Measurements from ENCODE around the gene MAP2. TPM values are rescaled to one million over a fixed set of nuclear protein-coding genes. Genes with fewer than 3 reads are reported as not detected.

The MAP2 gene
- total RNA-seq, 1 experiment from 2014 or later, result 7.4 TPM

DNA sequence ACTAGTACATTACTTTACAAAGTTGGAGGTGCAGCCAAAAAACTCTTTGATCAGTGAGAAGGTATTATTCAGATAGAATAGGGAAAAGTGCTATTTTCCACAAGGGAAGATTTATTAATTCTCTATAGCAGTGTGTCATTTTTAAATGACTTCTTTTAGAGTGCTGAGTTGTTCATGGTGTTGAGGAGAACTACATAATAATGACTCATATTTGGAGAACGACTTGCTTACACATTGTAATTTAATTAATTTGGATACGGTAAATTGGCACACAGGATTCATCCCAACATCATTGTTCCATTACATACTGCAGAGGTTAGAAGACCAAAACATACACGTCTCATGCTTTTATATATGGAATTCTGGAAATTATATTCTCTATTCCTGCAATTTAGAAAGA lies 22.1 kb upstream of the MAP2 start:
- ChIA-PET POLR2A (no interaction called here), CTCF (interaction anchor here (1.4 kb wide), 1 partner anchor 22 kb away, joined by 3 read pairs; the partner anchor contains the start of gene MAP2), RAD21 (ENCODE audit: low non-redundant PET in 1 of 2, low total read pairs in 2 of 2, uncharacterized antibody in 2 of 2, unreplicated experiment in 2 of 2) (no interaction called here)
- Histone ChIP-seq H3K27me3 (ENCODE audit: insufficient read depth, low read length) (no peaks in the 10 kb centered on the region), H3K9ac (ENCODE audit: low read length) (no peak overlapping the region), H3K9me2 (ENCODE audit: insufficient read depth) (no peaks in the 10 kb centered on the region), H3K4me3 (replicated peaks in 1 of 2; ENCODE audit: low read depth in 1 of 2, low read length in 2 of 2) (no peak overlapping the region), H3K79me2 (ENCODE audit: insufficient read depth, low read length) (no peaks in the 10 kb centered on the region), H4K20me1 (ENCODE audit: insufficient read depth) (no peaks in the 10 kb centered on the region), H3K4me1 (ENCODE audit: control insufficient read depth in 1 of 2, insufficient read depth in 2 of 2, low read length in 2 of 2) (no peaks in the 10 kb centered on the region), H3K27ac (ENCODE audit: low read depth, low read length) (no peak overlapping the region), H3K9me3 (ENCODE audit: control insufficient read depth in 1 of 2, insufficient read depth in 1 of 2, low read depth in 1 of 2, low read length in 2 of 2) (no peaks in the 10 kb centered on the region), H3K4me2 (ENCODE audit: low read length) (no peak overlapping the region), H2AFZ (ENCODE audit: low read depth, low read length, poor library complexity, severe bottlenecking) (no peak overlapping the region), H3K36me3 (ENCODE audit: control insufficient read depth in 1 of 2, insufficient read depth in 2 of 2, low read length in 2 of 2) (no peaks in the 10 kb centered on the region)
- TF ChIP-seq POLR2A (IDR thresholded peaks at IDR 0.05; ENCODE audit: borderline replicate concordance, extremely low read depth, insufficient read depth, insufficient read length), result no peak
- no peak for TF ChIP-seq YY1 (IDR thresholded peaks at IDR 0.05; ENCODE audit: extremely low read depth, insufficient replicate concordance, low read depth, low read length)
- no peak for TF ChIP-seq SP1 (IDR thresholded peaks at IDR 0.05; ENCODE audit: low read depth)
- TF ChIP-seq CTCF (IDR thresholded peaks at IDR 0.05 in 2 of 3, conservative IDR thresholded peaks at IDR 0.05 in 1 of 3; ENCODE audit: borderline replicate concordance in 1 of 3, insufficient read depth in 1 of 3, low read depth in 2 of 3, low read length in 2 of 3), result no peak
- TF ChIP-seq EGR1 (IDR thresholded peaks at IDR 0.05; ENCODE audit: low read depth), result no peak
- no peak for TF ChIP-seq ZFX (IDR thresholded peaks at IDR 0.05)
- TF ChIP-seq FOSL1 (IDR thresholded peaks at IDR 0.05; ENCODE audit: low read depth), result no peak
- TF ChIP-seq POLR2AphosphoS5 (IDR thresholded peaks at IDR 0.05; ENCODE audit: low read depth, low read length), result no peak
- no peak for TF ChIP-seq RAD21 (IDR thresholded peaks at IDR 0.05; ENCODE audit: low read depth)
- no peak for TF ChIP-seq MAX (IDR thresholded peaks at IDR 0.05)
- TF ChIP-seq ELF1 (IDR thresholded peaks at IDR 0.05; ENCODE audit: borderline replicate concordance, low read depth), result no peak
- DNase-seq (ENCODE audit: low read depth, low spot score) (no peak), ATAC-seq (no peak)
- no TSS peak for BruUV-seq (replicated peaks)
- intact Hi-C loops (cut with micrococcal nuclease), result no loop called here
